H1 (cell line): ENCODE results near the gene ITGB8. TPM values are rescaled to one million over a fixed set of nuclear protein-coding genes. Genes with fewer than 3 reads are reported as not detected.

Experiments
- CBX8 ChIP-seq: fragments of 300-800, 300-1000 bp; sonication (generic); IDR thresholded peaks from 2 replicates; pipeline ENCODE4 v1.7.1; 2016; ENCODE audit warnings: low read depth, low read length, borderline replicate concordance
- SP2 ChIP-seq: IDR thresholded peaks from 2 replicates; pipeline ENCODE4 v1.6.1; 2012; ENCODE audit warnings: mild to moderate bottlenecking, low read length, inconsistent platforms
- polyA plus RNA-seq, 7 experiments: library from polyadenylated mRNA; depleted of rRNA in 3 of 7; stranded (reverse) in 5 of 7; unstranded in 2 of 7; fragments of >200 nt in 5 of 7; fragments of 200-250 nt in 2 of 7; gene quantifications; 1 replicate in 5 of 7; 2 replicates in 1 of 7; 4 replicates in 1 of 7; pipeline versions ENCODE4 v1.2.1 to v1.2.3, GENCODE V29; 2011 to 2013; ENCODE audit warnings: missing spikeins in 2 of 7, mixed read lengths in 2 of 7
- total RNA-seq: library from RNA; stranded (reverse); fragmentation: NEBNext Ultra II Directional; extraction: Animal tissue kit (Norgen Biotek cat#: 25700); gene quantifications from 2 replicates; pipeline ENCODE4 v1.2.1, GENCODE V29; 2021

The ITGB8 gene
- total and polyA plus RNA-seq, 2 of the 8 experiments (the other 6 are each of a cell fraction or from before 2014, with no cell fraction given): 1.2 to 3.6 TPM

- TF ChIP-seq SP2 (no peak), CBX8 (no peak)
Measured at GRCh38 chr7:20293336-20293735, 37.4 kb upstream of the ITGB8 start (continued).
